Measurements from ENCODE around the gene EHD3.

The EHD3 gene

GRCh38 chr2:31296641-31297287 lies 62.8 kb downstream of the EHD3 start:
- DNase-seq, result no peak

GRCh38 chr2:31297751-31298150 lies 63.8 kb downstream of the EHD3 start:
- DNase-seq, result no peak

GRCh38 chr2:31299547-31299946 lies 65.6 kb downstream of the EHD3 start:
- DNase-seq, result no peak

DNA sequence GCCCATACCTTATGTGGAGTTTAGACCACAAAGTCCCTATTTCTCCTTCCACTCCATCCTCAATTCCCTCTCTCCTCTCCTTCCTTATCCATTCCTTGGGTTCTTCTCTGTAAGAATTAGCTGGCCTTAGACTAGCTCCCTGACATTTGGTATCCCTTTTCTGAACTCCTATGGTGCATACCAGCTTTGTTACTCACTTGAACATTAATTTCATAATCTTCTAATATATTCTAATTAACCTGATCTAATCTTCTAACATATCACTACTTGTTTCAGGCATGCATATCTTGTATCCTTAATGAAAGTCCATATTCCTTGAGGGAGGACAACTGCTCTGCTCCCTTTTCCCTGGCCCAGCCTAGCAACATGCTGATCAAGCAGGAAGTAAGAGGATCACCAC lies 66.4 kb downstream of the EHD3 start:
- no peak for DNase-seq

DNA sequence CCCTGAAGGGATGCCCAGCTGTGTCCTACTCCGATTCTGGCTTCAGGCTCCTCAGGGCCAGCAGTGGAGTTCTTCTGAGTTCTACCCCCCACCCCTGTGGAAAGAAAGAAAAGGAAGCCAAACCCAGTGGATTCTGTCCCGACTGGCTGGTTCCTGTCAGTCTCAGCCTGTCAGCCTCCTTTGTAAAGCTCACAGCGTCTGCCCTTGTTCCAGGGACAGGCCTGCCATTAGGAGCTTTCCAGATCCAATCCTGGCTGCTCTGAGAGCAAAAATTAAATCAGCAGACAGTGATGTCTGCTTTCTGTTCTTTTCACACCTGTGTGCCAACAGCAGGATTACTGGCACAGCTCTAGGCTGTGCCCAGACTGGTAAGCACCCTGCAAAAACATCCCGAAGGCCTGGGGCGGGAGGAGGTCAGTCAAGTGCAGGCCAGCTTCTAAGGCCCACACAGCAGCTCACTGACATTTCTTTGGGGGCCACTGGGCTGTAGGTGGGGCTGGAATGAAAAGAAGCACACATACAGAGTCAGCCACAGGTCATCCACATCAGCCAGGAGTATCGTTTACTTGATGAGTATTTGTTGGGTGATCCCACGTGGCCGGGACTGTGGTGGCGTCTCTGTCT lies 69.1 kb downstream of the EHD3 start:
- DNase-seq, result no peak

GRCh38 chr2:31304816-31305215 lies 70.9 kb downstream of the EHD3 start:
- DNase-seq, result no peak

- no peak for DNase-seq
These were observed 78.9 kb downstream of the EHD3 start for GRCh38 chr2:31312898-31313297.

DNA sequence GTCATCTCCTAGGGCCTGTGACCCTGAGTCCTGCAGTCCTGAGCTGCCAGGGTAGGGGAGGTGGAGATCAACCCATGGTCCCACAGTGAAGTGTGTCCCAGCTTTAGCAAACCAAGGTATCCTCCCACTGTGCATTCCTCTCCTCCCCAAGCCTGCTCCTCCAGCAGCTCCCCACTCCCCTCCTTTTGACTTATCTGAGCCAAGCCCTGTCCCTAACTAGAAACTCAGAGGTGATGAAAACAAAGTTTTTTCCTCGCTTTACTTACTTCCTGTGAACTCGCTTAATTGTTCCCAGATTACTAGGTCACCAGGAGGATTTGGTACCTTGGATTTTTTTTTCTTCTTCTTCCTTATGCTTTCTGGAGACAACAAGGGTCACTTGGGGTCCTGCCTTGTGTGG lies 80.8 kb downstream of the EHD3 start:
- DNase-seq, result no peak

DNA sequence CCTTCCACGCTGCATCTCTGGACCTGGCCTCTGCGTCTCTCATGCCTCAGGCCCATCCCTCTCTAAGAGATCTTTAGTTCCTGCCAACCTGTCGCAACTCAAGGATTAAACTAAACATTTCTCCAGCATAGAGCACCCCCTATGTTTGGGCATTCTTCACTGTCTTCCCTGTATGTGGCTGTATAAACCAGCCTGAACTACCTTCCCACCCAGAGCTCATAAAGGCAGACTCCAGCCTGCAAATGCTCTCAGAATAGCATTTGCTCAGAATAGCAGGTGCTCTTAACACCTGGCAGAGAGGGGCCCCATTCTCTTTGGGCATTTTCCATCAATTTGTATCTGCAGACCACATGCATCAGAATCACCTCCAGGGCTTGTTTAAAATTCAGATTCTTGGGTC lies 83.4 kb downstream of the EHD3 start:
- no peak for DNase-seq

DNA sequence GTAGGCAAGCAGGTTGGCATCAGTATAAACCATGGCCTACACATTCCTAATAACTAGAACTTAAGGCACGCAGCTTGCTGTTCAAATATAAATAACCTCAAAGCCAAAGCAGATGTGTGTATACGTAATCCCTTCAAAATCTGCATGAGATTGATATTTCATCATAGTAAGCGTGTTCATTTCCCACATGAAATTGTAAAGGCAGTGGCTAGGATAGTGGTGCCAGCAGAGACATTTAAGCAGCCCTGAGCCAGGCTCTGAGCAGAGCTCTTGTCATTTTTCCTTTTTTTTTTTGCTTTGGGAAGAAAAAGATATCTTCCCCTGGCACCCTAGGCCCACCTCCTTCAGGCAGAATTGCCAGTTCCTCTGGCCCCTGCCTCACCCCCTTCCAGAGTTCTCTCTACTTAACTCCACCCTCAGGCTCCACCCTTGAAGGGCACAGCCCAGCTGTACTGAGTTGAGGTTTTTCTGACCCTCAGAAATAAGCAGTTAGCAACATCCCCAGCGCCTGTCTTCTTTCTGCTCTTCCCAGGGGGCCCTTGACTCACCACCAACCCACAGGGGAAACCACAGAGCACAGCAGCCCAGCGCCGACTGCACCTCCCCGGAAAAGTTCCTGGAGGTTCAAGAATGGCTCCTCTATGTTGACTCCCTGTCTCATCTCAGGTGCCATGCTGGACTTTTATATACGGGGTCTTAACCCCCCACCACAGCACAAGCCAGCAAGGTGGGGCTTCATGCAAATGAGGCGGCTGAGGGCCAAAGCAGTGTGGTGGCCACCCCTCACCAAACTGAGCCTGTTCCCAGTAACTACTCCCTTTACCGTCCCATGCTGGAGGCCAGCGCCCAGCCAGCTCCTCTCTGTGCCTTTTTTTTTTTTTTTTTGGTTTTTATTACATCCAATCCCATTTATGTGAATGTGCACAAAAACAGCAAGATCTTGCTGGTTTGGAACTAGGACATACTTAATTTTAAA lies 84.7 kb downstream of the EHD3 start:
- DNase-seq, result peak in 1 of 2 experiments; percentile 4
